Endothelial cell (in vitro differentiated cells): Measurements from ENCODE around the gene CSF1R. TPM values are rescaled to one million over a fixed set of nuclear protein-coding genes. Genes with fewer than 3 reads are reported as not detected.

Source experiments
- DNase-seq: peaks from one replicate; pipeline ENCODE4 v3.0.0; 2021; ENCODE audit warnings: low spot score
- H3K27ac Mint-ChIP-seq: one replicate; pipeline ENCODE4 v1.8.0; 2021; ENCODE audit warnings: mixed read lengths, inconsistent platforms; ENCODE audit not compliant: unreplicated experiment
- H3K27me3 Mint-ChIP-seq: one replicate; pipeline ENCODE4 v1.8.0; 2021; ENCODE audit warnings: mild to moderate bottlenecking, moderate library complexity, mixed read lengths, inconsistent platforms; ENCODE audit not compliant: unreplicated experiment
- H3K36me3 Mint-ChIP-seq: one replicate; pipeline ENCODE4 v1.8.0; 2021; ENCODE audit warnings: mild to moderate bottlenecking, low read depth, mixed read lengths, inconsistent platforms; ENCODE audit not compliant: unreplicated experiment
- H3K4me1 Mint-ChIP-seq: one replicate; pipeline ENCODE4 v1.8.0; 2021; ENCODE audit warnings: mild to moderate bottlenecking, mixed read lengths, inconsistent platforms; ENCODE audit not compliant: unreplicated experiment
- H3K4me3 Mint-ChIP-seq: one replicate; pipeline ENCODE4 v1.8.0; 2021; ENCODE audit warnings: mild to moderate bottlenecking, mixed read lengths, inconsistent platforms; ENCODE audit not compliant: unreplicated experiment
- H3K9me3 Mint-ChIP-seq: one replicate; pipeline ENCODE4 v1.8.0; 2021; ENCODE audit warnings: mixed read lengths, inconsistent platforms; ENCODE audit not compliant: unreplicated experiment
- CTCF ChIP-seq: fragments of 200-600 bp; sonication (generic); IDR thresholded peaks from one replicate; pipeline ENCODE4 v1.5.0; 2021; ENCODE audit warnings: antibody characterized with exemption; ENCODE audit not compliant: unreplicated experiment
- total RNA-seq: library from RNA; stranded (reverse); fragmentation: NEBNext Ultra II Directional; extraction: Animal tissue kit (Norgen Biotek cat#: 25700); gene quantifications from one replicate; pipeline ENCODE4 v1.2.1, GENCODE V29; 2021; ENCODE audit not compliant: unreplicated experiment

The CSF1R gene
- total RNA-seq, 1 donor from 2014 or later = 2.7 TPM

DNA sequence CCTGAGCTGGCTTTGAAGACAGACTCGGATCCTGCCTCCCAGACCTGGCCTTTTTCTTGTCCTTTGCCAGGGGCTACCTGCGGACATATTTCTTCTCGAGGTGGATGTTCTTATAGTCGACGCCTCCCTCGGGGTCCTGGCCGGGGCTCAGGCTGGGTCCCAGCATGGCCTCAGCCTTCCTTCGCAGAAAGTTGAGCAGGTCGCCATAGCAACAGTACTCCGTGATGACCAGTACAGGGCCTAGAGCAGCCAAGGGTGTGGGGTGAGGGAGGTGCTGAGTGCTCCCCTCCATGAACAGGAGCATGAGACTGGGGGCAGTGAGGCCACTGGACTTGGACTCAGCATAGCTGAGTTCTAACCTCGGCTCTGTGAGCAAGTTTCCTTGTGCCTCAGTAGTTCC is 26.7 kb downstream of the CSF1R start:
- Mint-ChIP-seq H3K4me1 (peaks cover 10% of the 10 kb centered on the region), H3K4me3 (no peak overlapping the region), H3K27ac (no peak overlapping the region), H3K9me3 (no peaks in the 10 kb centered on the region), H3K36me3 (peaks cover 13% of the 10 kb centered on the region), H3K27me3 (peaks cover 12% of the 10 kb centered on the region)
- no peak for TF ChIP-seq CTCF
- DNase-seq = no peak

DNA sequence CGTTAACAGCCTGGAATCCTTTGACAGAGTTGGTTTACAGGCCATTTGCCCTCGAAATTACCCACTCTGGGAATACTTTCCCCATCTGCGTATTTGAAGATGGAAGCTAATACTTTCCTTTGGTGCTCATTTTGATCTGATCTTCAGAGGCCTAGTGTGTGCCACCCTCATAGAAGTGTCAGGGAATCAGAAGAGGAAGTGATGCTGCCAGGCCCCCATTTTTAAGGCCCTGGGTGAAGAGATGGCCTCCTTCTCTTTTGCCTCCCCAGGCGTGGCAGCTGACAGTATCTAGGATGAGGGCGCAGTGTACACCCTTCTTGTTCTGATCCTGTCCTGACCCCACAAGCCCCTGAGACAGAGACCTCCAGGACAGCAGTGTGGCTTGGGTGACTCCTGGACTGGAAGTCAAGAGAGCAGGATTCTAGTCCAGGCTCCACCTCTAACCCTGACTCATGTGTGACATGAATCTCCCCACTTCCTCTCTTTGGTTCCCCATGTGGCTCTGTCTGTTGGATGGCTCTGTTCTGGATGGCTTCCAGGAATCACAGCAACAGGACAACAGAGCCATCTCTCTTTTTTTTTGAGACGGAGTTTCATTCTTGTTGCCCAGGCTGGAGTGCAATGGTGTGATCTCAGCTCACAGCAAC is 27.8 kb downstream of the CSF1R start:
- Mint-ChIP-seq H3K9me3 (no peaks in the 10 kb centered on the region), H3K27ac (no peak overlapping the region), H3K4me1 (peaks cover 6% of the 10 kb centered on the region)

DNA sequence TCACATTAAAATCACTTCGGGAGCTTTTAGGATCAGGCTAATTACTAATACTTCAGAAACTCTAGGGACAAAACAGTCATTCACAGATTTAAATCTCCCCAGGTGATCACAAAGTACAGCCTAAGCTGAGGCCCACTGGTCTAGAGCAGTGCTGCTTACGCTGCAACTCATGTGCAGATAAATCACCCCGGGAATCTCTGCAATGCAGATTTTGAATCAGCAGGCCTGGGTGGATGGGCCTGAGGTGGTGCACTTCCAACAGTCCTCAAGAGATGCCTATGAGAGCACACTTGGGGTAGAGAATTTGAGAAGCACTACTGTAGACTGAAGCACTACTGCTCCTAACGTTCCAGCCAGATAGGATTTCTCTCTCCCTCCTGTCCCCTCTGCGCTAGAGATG is 28.4 kb downstream of the CSF1R start:
- TF ChIP-seq CTCF = no peak
- DNase-seq = no peak
- Mint-ChIP-seq H3K27ac (peak overlapping the region; percentile 49), H3K4me3 (no peak overlapping the region), H3K9me3 (no peaks in the 10 kb centered on the region), H3K27me3 (peaks cover 13% of the 10 kb centered on the region), H3K36me3 (peaks cover 15% of the 10 kb centered on the region), H3K4me1 (peaks cover 6% of the 10 kb centered on the region)

More for the DNA sequence above, 27.8 kb downstream of the CSF1R start:
- no peak for TF ChIP-seq CTCF
- H3K36me3 Mint-ChIP-seq = peaks cover 13% of the 10 kb centered on the region
- H3K4me3 Mint-ChIP-seq = no peak overlapping the region
- DNase-seq = no peak
- peaks cover 12% of the 10 kb centered on the region for H3K27me3 Mint-ChIP-seq

- Mint-ChIP-seq H3K9me3 (no peaks in the 10 kb centered on the region), H3K27me3 (peaks cover 13% of the 10 kb centered on the region), H3K4me3 (no peak overlapping the region), H3K27ac (peak overlapping the region; percentile 49), H3K36me3 (peaks cover 20% of the 10 kb centered on the region), H3K4me1 (peaks cover 3% of the 10 kb centered on the region)
- DNase-seq = no peak
- no peak for TF ChIP-seq CTCF
Measured at GRCh38 chr5:150057511-150057910, 28.8 kb downstream of the CSF1R start.

DNA sequence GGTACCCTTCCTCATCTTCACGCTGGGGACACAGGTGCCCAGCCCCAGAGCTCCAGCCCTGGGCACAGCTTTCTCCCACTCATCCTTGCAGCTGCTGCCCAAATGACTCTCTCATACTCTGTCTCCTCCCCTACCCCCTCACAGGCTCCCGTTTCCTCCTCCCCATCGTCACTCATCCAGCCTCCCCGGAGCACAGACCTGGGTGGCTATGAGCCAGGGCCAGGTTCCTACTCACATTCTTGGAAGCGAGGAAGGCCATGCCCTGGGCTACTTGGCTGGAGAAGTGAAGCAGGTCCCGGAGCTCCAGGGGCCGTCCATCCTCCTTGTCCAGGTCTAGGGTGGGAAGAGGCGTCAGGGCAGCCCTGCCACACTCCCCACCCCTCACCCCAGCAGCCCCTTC is 29.3 kb downstream of the CSF1R start:
- Mint-ChIP-seq H3K36me3 (peaks cover 20% of the 10 kb centered on the region), H3K27me3 (peaks cover 12% of the 10 kb centered on the region), H3K4me3 (no peak overlapping the region), H3K27ac (no peak overlapping the region), H3K9me3 (no peaks in the 10 kb centered on the region), H3K4me1 (no peaks in the 10 kb centered on the region)
- no peak for TF ChIP-seq CTCF
- no peak for DNase-seq
